PC-9 (cell line): ENCODE results near the gene TTK. TPM values are rescaled to one million over a fixed set of nuclear protein-coding genes. Genes with fewer than 3 reads are reported as not detected.

Experiments
- BruUV-seq: library from RNA; stranded (reverse); fragments of 400-500 nt; replicated peaks from 2 replicates; lab custom pipeline; 2021; lab: Mats Ljungman, UMichigan
- CTCF ChIA-PET: fragments of 300-600 bp; sonication (Branson Sonifier 250); formaldehyde crosslinking; loops from one replicate; lab custom pipeline; 2022; ENCODE audit warnings: antibody characterized with exemption; lab: Charles Lee
- POLR2A ChIA-PET: fragments of 300-600 bp; sonication (Branson Sonifier 250); formaldehyde crosslinking; loops from one replicate; lab custom pipeline; 2022; ENCODE audit warnings: antibody characterized with exemption; ENCODE audit not compliant: unreplicated experiment; lab: Charles Lee
- DNase-seq, 2 experiments: peaks; one replicate each; pipeline versions ENCODE4 v3.0.0 to v3.0.0-alpha.2; 2015 to 2022; ENCODE audit warnings: mixed read lengths in 1 of 2
- H2AFZ ChIP-seq: fragments of 200-600 bp; sonication (generic); 2 replicates; pipeline ENCODE4 v1.8.1; 2017; ENCODE audit warnings: antibody characterized with exemption
- H3F3A ChIP-seq: fragments of 200-600 bp; sonication (generic); 2 replicates; pipeline ENCODE4 v1.8.1; 2017; ENCODE audit warnings: antibody characterized with exemption, mild to moderate bottlenecking, low read depth; ENCODE audit not compliant: insufficient read depth
- H3K27ac ChIP-seq: fragments of 200-600 bp; sonication (generic); 2 replicates; pipeline ENCODE4 v1.6.1; 2016; ENCODE audit warnings: mixed run types
- H3K27me3 ChIP-seq: fragments of 200-600 bp; sonication (generic); 2 replicates; pipeline ENCODE4 v1.6.1; 2016; ENCODE audit warnings: low read depth, mixed run types; ENCODE audit not compliant: insufficient read depth
- H3K36me3 ChIP-seq: fragments of 200-600 bp; sonication (generic); 2 replicates; pipeline ENCODE4 v1.6.1; 2016; ENCODE audit warnings: low read depth, mixed run types
- H3K4me1 ChIP-seq: fragments of 200-600 bp; sonication (generic); replicated peaks from 2 replicates; pipeline ENCODE4 v1.6.1; 2016; ENCODE audit warnings: mixed run types; ENCODE audit not compliant: insufficient read depth
- H3K4me2 ChIP-seq: fragments of 200-600 bp; sonication (generic); 2 replicates; pipeline ENCODE4 v1.6.1; 2017; ENCODE audit warnings: mixed run types
- H3K4me3 ChIP-seq: fragments of 200-600 bp; sonication (generic); 2 replicates; pipeline ENCODE4 v1.6.1; 2016; ENCODE audit warnings: mixed run types
- H3K79me2 ChIP-seq: fragments of 200-600 bp; sonication (generic); 2 replicates; pipeline ENCODE4 v1.6.1; 2017; ENCODE audit warnings: low read depth, mixed run types
- H3K9me2 ChIP-seq: fragments of 200-600 bp; sonication (generic); 2 replicates; pipeline ENCODE4 v1.8.1; 2017; ENCODE audit warnings: mild to moderate bottlenecking; ENCODE audit not compliant: insufficient read depth
- H3K9me3 ChIP-seq: fragments of 200-600 bp; sonication (generic); 2 replicates; pipeline ENCODE4 v1.8.1; 2016; ENCODE audit warnings: low read depth; ENCODE audit not compliant: insufficient read depth
- H4K20me1 ChIP-seq: fragments of 200-600 bp; sonication (generic); 2 replicates; pipeline ENCODE4 v1.8.1; 2017; ENCODE audit not compliant: insufficient read depth
- EZH2 ChIP-seq: fragments of 200-600 bp; sonication (generic); IDR thresholded peaks from 2 replicates; pipeline ENCODE4 v1.8.0; 2017; ENCODE audit warnings: antibody characterized with exemption, low read depth
- intact Hi-C: fragments of 100-400 bp; cut with micrococcal nuclease; formaldehyde crosslinking; loops from one replicate; pipeline ENCODE4 v1.10.0; 2022; ENCODE audit not compliant: unreplicated experiment
- total RNA-seq: library from RNA; stranded (reverse); gene quantifications from 2 replicates; pipeline ENCODE4 v1.2.3, GENCODE V29; 2021
- TF ChIP-seq, protein P1 (sequence below): fragments of 200-600 bp; sonication (generic); conservative IDR thresholded peaks from 2 replicates; pipeline ENCODE4 v1.6.1; 2017; ENCODE audit warnings: mixed run types, antibody characterized with exemption, mild to moderate bottlenecking, moderate library complexity

The TTK gene
- total RNA-seq, 1 experiment from 2014 or later = 40.3 TPM

DNA sequence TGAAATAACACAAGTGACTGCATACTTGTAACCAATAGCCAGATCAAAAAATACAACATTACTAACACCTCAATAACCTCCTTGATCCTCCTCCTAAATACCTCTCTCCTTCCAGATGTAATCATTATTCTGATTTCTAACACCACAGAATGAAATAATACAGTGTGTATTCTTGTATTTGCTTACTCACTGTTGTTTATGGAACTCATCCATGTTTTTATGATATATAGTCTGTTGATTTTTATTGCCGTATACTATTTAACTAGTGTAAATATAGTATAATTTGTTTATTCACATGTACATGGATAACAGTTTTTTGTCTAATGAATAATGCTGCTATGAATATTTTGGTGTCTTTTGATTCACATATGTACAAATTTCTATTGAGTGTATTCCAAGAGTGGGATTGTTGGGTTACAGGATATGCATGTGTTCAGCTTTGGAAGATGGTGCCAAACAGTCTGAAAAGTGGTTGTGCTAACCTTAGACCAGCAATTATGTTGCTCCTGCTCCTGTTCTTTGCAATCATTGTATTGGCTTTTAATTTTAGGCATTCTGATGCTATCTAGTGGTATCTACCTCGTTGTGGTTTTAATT, 11.5 kb downstream of the TTK start:
- Histone ChIP-seq H3K4me1 (no peaks in the 10 kb centered on the region), H3K27me3 (no peaks in the 10 kb centered on the region), H3K9me2 (no peaks in the 10 kb centered on the region), H3K9me3 (no peaks in the 10 kb centered on the region), H3K27ac (no peak overlapping the region), H2AFZ (no peak overlapping the region), H3K4me3 (no peak overlapping the region), H3K36me3 (no peaks in the 10 kb centered on the region), H3K79me2 (no peaks in the 10 kb centered on the region), H3F3A (no peaks in the 10 kb centered on the region), H4K20me1 (no peaks in the 10 kb centered on the region), H3K4me2 (no peak overlapping the region)
- TF ChIP-seq, protein P1, sequence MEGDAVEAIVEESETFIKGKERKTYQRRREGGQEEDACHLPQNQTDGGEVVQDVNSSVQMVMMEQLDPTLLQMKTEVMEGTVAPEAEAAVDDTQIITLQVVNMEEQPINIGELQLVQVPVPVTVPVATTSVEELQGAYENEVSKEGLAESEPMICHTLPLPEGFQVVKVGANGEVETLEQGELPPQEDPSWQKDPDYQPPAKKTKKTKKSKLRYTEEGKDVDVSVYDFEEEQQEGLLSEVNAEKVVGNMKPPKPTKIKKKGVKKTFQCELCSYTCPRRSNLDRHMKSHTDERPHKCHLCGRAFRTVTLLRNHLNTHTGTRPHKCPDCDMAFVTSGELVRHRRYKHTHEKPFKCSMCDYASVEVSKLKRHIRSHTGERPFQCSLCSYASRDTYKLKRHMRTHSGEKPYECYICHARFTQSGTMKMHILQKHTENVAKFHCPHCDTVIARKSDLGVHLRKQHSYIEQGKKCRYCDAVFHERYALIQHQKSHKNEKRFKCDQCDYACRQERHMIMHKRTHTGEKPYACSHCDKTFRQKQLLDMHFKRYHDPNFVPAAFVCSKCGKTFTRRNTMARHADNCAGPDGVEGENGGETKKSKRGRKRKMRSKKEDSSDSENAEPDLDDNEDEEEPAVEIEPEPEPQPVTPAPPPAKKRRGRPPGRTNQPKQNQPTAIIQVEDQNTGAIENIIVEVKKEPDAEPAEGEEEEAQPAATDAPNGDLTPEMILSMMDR = no peak
- no peak for TF ChIP-seq EZH2
- DNase-seq = no peak
- POLR2A ChIA-PET = no interaction called here
- no TSS peak for BruUV-seq
- intact Hi-C loops = no loop called here
- CTCF ChIA-PET = no interaction called here

DNA sequence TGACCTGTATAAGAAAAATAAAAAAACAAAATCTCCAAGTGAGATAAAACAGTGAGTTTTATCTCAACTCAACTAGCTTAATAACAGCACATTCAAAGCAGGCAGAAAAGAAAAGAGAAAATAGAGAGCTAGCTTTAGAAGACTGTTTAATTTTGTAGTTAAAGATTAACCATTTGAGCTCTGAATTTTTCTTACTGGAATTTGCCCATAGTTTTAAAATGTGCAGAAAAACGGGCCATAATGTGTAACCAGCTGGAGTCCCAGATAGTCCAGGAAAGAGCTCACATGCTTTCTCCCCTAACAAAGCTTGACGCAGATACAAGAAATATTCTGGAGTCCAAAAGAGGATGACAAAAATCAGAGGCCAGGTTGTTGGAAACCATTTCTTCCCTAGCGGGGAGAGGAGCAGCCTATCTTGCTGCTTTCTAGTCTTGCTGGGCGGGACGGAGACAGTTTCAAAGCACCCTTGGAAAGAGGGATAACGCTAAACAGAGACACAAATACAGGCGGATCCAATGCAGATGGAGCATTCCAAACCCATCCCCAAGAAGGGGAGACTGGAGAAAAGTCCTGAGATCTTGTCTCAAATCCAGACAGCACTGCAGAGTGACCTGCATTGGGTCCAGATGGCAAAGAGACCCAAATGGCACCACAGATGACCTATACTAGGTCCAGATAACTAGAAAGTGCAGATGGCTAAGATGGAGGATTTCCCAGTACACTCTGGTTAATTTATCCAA, 16.1 kb downstream of the TTK start:
- Histone ChIP-seq H3K4me2 (no peak overlapping the region), H3K27me3 (no peaks in the 10 kb centered on the region), H3K4me3 (no peak overlapping the region), H3K27ac (no peak overlapping the region), H3K9me2 (no peaks in the 10 kb centered on the region), H4K20me1 (no peaks in the 10 kb centered on the region), H2AFZ (no peak overlapping the region), H3K79me2 (no peaks in the 10 kb centered on the region), H3K4me1 (no peaks in the 10 kb centered on the region), H3K9me3 (no peaks in the 10 kb centered on the region), H3K36me3 (peaks cover 8% of the 10 kb centered on the region; the same call in 1 of the 2 replicates), H3F3A (no peaks in the 10 kb centered on the region)
- ChIA-PET CTCF (no interaction called here), POLR2A (no interaction called here)
- TF ChIP-seq EZH2 = no peak
- TF ChIP-seq, protein P1 = no peak
- DNase-seq = no peak
- BruUV-seq = no TSS peak
- intact Hi-C loops = no loop called here

DNA sequence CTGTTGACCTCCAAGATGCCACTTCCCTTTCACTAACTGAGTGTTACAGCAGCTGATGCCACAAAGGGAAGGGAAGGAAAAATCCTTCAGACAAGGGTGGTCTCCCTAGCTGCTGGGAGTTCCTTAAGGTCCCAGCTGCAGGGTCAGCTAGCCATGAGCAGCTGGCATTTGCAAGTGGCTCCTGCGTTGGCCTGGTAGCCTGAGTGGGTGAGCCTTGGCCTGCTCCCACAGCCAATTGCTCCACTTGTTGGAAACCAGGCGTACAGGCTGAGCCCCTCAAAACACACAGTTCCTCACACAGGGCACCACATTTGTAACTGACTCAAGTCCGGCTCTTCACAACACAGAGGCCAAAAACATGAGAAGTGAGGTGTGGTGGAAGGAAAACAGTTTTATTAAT, 16.7 kb downstream of the TTK start:
- Histone ChIP-seq H3K4me1 (no peaks in the 10 kb centered on the region), H3K9me2 (no peaks in the 10 kb centered on the region), H3K79me2 (no peaks in the 10 kb centered on the region), H3K27me3 (no peaks in the 10 kb centered on the region), H3K4me3 (no peak overlapping the region), H3F3A (no peaks in the 10 kb centered on the region), H3K36me3 (peaks cover 8% of the 10 kb centered on the region; the same call in 1 of the 2 replicates), H2AFZ (no peak overlapping the region), H3K9me3 (no peaks in the 10 kb centered on the region), H3K4me2 (no peak overlapping the region), H4K20me1 (no peaks in the 10 kb centered on the region), H3K27ac (no peak overlapping the region)
- ChIA-PET POLR2A (no interaction called here), CTCF (no interaction called here)
- no TSS peak for BruUV-seq
- DNase-seq = no peak
- intact Hi-C loops = no loop called here
- TF ChIP-seq, protein P1 = no peak
- no peak for TF ChIP-seq EZH2
